OCI-LY1 (cell line): ENCODE measurements around the gene KIF15.

Experiments used
- H2AFZ ChIP-seq: fragments of 200-600 bp; sonication (generic), shearing (Covaris generic); 2 replicates; pipeline ENCODE4 v1.6.0; 2014; ENCODE audit warnings: antibody characterized with exemption, mild to moderate bottlenecking, low read length
- H3F3A ChIP-seq: fragments of 200-600 bp; sonication (generic), shearing (Covaris generic); 2 replicates; pipeline ENCODE4 v1.6.0; 2014; ENCODE audit warnings: mild to moderate bottlenecking, antibody characterized with exemption, low read length, moderate library complexity; ENCODE audit not compliant: insufficient read depth
- H3K27ac ChIP-seq: fragments of 200-600 bp; sonication (generic); 2 replicates; pipeline ENCODE4 v1.5.1; 2014; ENCODE audit warnings: low read length, mixed run types, mild to moderate bottlenecking, low read depth; ENCODE audit not compliant: poor library complexity, severe bottlenecking
- H3K27me3 ChIP-seq: fragments of 200-600 bp; sonication (generic); 2 replicates; pipeline ENCODE4 v1.6.0; 2014; ENCODE audit warnings: antibody characterized with exemption, mild to moderate bottlenecking, low read length, moderate library complexity; ENCODE audit not compliant: insufficient read depth
- H3K36me3 ChIP-seq: fragments of 200-600 bp; sonication (generic); 2 replicates; pipeline ENCODE4 v1.6.1; 2014; ENCODE audit warnings: mild to moderate bottlenecking, antibody characterized with exemption, low read length, moderate library complexity, mixed read lengths; ENCODE audit not compliant: insufficient read depth
- H3K4me1 ChIP-seq: fragments of 200-600 bp; sonication (generic); 2 replicates; pipeline ENCODE4 v1.5.1; 2014; ENCODE audit warnings: mild to moderate bottlenecking, low read length, moderate library complexity; ENCODE audit not compliant: insufficient read depth, severe bottlenecking
- H3K4me2 ChIP-seq: fragments of 200-600 bp; sonication (generic), shearing (Covaris generic); 2 replicates; pipeline ENCODE4 v1.6.1; 2014; ENCODE audit warnings: low read length
- H3K4me3 ChIP-seq: fragments of 200-600 bp; sonication (generic); 2 replicates; pipeline ENCODE4 v1.5.1; 2014; ENCODE audit warnings: low read length, low read depth, mild to moderate bottlenecking, mixed read lengths; ENCODE audit not compliant: poor library complexity, severe bottlenecking
- H3K79me2 ChIP-seq: fragments of 200-600 bp; shearing (Covaris generic); 2 replicates; pipeline ENCODE4 v1.6.1; 2016; ENCODE audit warnings: mixed run types, low read length, mixed read lengths; ENCODE audit not compliant: insufficient read depth
- H3K9ac ChIP-seq: fragments of 200-600 bp; sonication (generic), shearing (Covaris generic); 2 replicates; pipeline ENCODE4 v1.6.1; 2014; ENCODE audit warnings: mild to moderate bottlenecking, low read length, mixed read lengths
- H3K9me2 ChIP-seq: fragments of 200-600 bp; sonication (generic), shearing (Covaris generic); 2 replicates; pipeline ENCODE4 v1.6.1; 2014; ENCODE audit warnings: low read depth, mild to moderate bottlenecking, low read length, mixed read lengths
- H3K9me3 ChIP-seq: fragments of 200-600 bp; shearing (Covaris generic); 2 replicates; pipeline ENCODE4 v1.6.1; 2014; ENCODE audit warnings: low read length, mixed read lengths
- H4K20me1 ChIP-seq: fragments of 200-600 bp; sonication (generic), shearing (Covaris generic); 2 replicates; pipeline ENCODE4 v1.6.0; 2016; ENCODE audit warnings: mild to moderate bottlenecking, low read length; ENCODE audit not compliant: insufficient read depth
- CTCF ChIP-seq: fragments of 200-600 bp; sonication (generic), shearing (Covaris generic); IDR thresholded peaks from 2 replicates; pipeline ENCODE4 v1.5.1; 2017; ENCODE audit warnings: mild to moderate bottlenecking, antibody characterized with exemption, low read length, moderate library complexity, mixed read lengths
- EZH2 ChIP-seq: fragments of 200-600 bp; sonication (generic), shearing (Covaris generic); IDR thresholded peaks from 2 replicates; pipeline ENCODE4 v1.8.0; 2017; ENCODE audit warnings: borderline replicate concordance, mixed run types, mild to moderate bottlenecking, antibody characterized with exemption, low read length, moderate library complexity, mixed read lengths

The KIF15 gene

GRCh38 chr3:44899683-44900367 is 138.2 kb downstream of the KIF15 start:
- no peak overlapping the region for H3K4me3 ChIP-seq
- no peak overlapping the region for H3K9ac ChIP-seq
- no peaks in the 10 kb centered on the region for H3K9me2 ChIP-seq
- no peaks in the 10 kb centered on the region for H3K27me3 ChIP-seq
- H3K27ac ChIP-seq = no peak overlapping the region
- H3K36me3 ChIP-seq = no peaks in the 10 kb centered on the region
- no peaks in the 10 kb centered on the region for H3K9me3 ChIP-seq
- TF ChIP-seq EZH2 (no peak), CTCF (no peak)
- no peak overlapping the region for H2AFZ ChIP-seq
- H3F3A ChIP-seq = no peaks in the 10 kb centered on the region
- H3K79me2 ChIP-seq = no peaks in the 10 kb centered on the region
- H3K4me1 ChIP-seq = no peaks in the 10 kb centered on the region
- no peaks in the 10 kb centered on the region for H4K20me1 ChIP-seq
- no peak overlapping the region for H3K4me2 ChIP-seq

- H3K4me1 ChIP-seq = no peaks in the 10 kb centered on the region
- no peaks in the 10 kb centered on the region for H3K79me2 ChIP-seq
- TF ChIP-seq CTCF (no peak), EZH2 (no peak)
- no peaks in the 10 kb centered on the region for H3K36me3 ChIP-seq
- H3K9me2 ChIP-seq = no peaks in the 10 kb centered on the region
- H3K4me2 ChIP-seq = no peak overlapping the region
- no peaks in the 10 kb centered on the region for H3K9me3 ChIP-seq
- no peaks in the 10 kb centered on the region for H3F3A ChIP-seq
- H3K9ac ChIP-seq = no peak overlapping the region
- no peaks in the 10 kb centered on the region for H4K20me1 ChIP-seq
- H3K27me3 ChIP-seq = no peaks in the 10 kb centered on the region
- H3K27ac ChIP-seq = no peak overlapping the region
- no peak overlapping the region for H3K4me3 ChIP-seq
- H2AFZ ChIP-seq = no peak overlapping the region
Observed at GRCh38 chr3:44902628-44903027, 141.0 kb downstream of the KIF15 start.
